Mammary epithelial cell (primary cell): Measurements from ENCODE around the gene EVI5L.

Source experiments
- EZH2 ChIP-seq: IDR thresholded peaks from 2 replicates; pipeline ENCODE4 v1.6.1; 2012; ENCODE audit warnings: low read length, inconsistent platforms, borderline replicate concordance
- TF ChIP-seq, protein P1 (sequence below), 2 donors: IDR thresholded peaks in 1 of 2; conservative IDR thresholded peaks in 1 of 2; 2 replicates each; pipeline ENCODE4 v1.5.1; 2011 to 2012; ENCODE audit warnings: inconsistent platforms in 2 of 2, low read length in 2 of 2, mild to moderate bottlenecking in 2 of 2, control low read depth in 1 of 2, low read depth in 1 of 2; ENCODE audit not compliant: insufficient read depth in 1 of 2; ENCODE audit errors: extremely low read depth in 1 of 2

DNA sequence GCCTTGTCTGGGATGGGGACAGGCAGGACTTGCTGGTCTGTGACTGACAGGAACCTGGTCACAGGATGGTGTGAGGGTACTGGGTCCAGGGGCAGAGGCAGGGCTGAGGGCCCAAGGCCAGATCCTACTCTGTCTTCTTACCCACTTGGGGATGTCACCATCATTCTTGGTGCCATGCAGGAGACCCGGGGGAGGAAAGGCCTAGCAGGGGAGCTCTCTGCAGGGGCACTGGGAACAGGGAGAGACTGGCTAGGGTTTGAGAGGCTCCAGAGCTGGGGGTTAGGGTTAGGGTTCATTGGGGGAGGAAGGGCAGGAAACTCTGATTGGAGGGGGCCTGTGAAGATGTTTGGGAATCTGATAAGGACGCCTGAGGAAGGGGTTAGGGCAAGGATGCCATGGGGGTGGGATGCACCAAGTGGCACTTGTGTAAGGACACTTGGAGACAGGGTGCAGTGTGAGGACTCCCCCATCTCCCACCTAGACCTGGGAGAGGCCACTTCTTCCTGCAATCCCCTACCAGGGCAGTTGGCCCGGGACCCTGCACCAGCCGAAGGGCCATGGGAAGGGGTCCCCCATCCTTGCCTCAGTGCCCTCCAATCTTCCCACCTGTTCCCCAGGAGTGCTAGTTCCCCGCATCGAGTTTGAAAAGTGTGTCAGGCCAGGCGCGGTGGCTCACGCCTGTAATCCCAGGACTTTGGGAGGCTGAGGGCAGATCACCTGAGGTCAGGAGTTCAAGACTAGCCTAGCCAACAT lies 37.2 kb downstream of the EVI5L start:
- TF ChIP-seq, protein P1, sequence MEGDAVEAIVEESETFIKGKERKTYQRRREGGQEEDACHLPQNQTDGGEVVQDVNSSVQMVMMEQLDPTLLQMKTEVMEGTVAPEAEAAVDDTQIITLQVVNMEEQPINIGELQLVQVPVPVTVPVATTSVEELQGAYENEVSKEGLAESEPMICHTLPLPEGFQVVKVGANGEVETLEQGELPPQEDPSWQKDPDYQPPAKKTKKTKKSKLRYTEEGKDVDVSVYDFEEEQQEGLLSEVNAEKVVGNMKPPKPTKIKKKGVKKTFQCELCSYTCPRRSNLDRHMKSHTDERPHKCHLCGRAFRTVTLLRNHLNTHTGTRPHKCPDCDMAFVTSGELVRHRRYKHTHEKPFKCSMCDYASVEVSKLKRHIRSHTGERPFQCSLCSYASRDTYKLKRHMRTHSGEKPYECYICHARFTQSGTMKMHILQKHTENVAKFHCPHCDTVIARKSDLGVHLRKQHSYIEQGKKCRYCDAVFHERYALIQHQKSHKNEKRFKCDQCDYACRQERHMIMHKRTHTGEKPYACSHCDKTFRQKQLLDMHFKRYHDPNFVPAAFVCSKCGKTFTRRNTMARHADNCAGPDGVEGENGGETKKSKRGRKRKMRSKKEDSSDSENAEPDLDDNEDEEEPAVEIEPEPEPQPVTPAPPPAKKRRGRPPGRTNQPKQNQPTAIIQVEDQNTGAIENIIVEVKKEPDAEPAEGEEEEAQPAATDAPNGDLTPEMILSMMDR (conservative IDR thresholded peaks at IDR 0.05 in 1 of 2, IDR thresholded peaks at IDR 0.05 in 1 of 2; ENCODE audit: extremely low read depth in 1 of 2, insufficient read depth in 1 of 2, low read depth in 1 of 2, low read length in 2 of 2), result no peak
- no peak for TF ChIP-seq EZH2
